Suprapubic skin (tissue), 3 donors: ENCODE measurements around the gene CCL28.

Experiments used
- EP300 ChIP-seq: sonication (generic); formaldehyde crosslinking; IDR thresholded peaks from one replicate; pipeline ENCODE4 v1.6.1; 2017; ENCODE audit warnings: antibody characterized with exemption
- POLR2A ChIP-seq, 2 donors: fragments of 450-650 bp; IDR thresholded peaks; one replicate each; pipeline ENCODE4 v1.6.1; 2017; ENCODE audit warnings: antibody characterized with exemption in 2 of 2, mild to moderate bottlenecking in 2 of 2, moderate library complexity in 2 of 2
- TF ChIP-seq, protein P1 (sequence below), 2 donors: fragments of 200-600 bp in 1 of 2; fragments of 450-650 bp in 1 of 2; sonication (generic) in 1 of 2; IDR thresholded peaks; one replicate each; pipeline ENCODE4 v1.5.1; 2016 to 2019; ENCODE audit warnings: antibody characterized with exemption in 2 of 2, mild to moderate bottlenecking in 1 of 2, moderate library complexity in 1 of 2

DNA sequence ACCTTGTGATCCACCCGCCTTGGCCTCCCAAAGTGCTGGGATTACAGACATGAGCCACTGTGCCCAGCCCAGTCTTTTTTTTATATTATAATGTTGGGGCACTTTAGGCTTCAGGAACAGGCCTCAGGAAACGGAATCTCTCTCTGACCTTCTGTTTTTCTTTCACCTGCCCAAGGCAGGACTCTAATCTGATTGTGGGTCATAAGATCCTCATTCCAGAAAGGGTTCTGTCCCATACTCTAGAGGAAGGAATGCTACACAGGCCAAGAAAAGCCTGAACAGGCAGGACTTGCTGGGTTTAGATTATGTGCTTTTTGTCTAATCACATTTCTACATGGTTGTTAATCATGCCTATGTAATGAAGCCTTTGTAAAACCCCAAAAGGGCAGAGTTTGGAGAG, 1.8 kb upstream of the CCL28 start:
- TF ChIP-seq POLR2A (IDR thresholded peaks at IDR 0.05), result no peak
- TF ChIP-seq, protein P1, sequence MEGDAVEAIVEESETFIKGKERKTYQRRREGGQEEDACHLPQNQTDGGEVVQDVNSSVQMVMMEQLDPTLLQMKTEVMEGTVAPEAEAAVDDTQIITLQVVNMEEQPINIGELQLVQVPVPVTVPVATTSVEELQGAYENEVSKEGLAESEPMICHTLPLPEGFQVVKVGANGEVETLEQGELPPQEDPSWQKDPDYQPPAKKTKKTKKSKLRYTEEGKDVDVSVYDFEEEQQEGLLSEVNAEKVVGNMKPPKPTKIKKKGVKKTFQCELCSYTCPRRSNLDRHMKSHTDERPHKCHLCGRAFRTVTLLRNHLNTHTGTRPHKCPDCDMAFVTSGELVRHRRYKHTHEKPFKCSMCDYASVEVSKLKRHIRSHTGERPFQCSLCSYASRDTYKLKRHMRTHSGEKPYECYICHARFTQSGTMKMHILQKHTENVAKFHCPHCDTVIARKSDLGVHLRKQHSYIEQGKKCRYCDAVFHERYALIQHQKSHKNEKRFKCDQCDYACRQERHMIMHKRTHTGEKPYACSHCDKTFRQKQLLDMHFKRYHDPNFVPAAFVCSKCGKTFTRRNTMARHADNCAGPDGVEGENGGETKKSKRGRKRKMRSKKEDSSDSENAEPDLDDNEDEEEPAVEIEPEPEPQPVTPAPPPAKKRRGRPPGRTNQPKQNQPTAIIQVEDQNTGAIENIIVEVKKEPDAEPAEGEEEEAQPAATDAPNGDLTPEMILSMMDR (IDR thresholded peaks at IDR 0.05), result no peak
- no peak for TF ChIP-seq EP300
